SU-DHL-6 (cell line): ENCODE data around the gene VPS26A.

Source experiments
- H2AFZ ChIP-seq: fragments of 200-600 bp; sonication (generic); 2 replicates; pipeline ENCODE4 v1.6.1; 2014; ENCODE audit warnings: low read depth, mild to moderate bottlenecking, moderate library complexity, mixed read lengths, antibody characterized with exemption, low read length; ENCODE audit not compliant: severe bottlenecking
- H3F3A ChIP-seq: fragments of 200-600 bp; shearing (Covaris generic); 2 replicates; pipeline ENCODE4 v1.6.0; 2016; ENCODE audit warnings: antibody characterized with exemption, mild to moderate bottlenecking; ENCODE audit not compliant: insufficient read depth
- H3K27ac ChIP-seq: fragments of 200-600 bp; sonication (generic); 2 replicates; pipeline ENCODE4 v1.5.1; 2016; ENCODE audit warnings: low read depth, mild to moderate bottlenecking, low read length, moderate library complexity, mixed read lengths
- H3K27me3 ChIP-seq: fragments of 200-600 bp; sonication (generic), shearing (Covaris generic); 2 replicates; pipeline ENCODE4 v1.6.0; 2014; ENCODE audit warnings: mild to moderate bottlenecking, low read length
- H3K36me3 ChIP-seq: fragments of 200-600 bp; sonication (generic); 2 replicates; pipeline ENCODE4 v1.6.1; 2014; ENCODE audit warnings: mild to moderate bottlenecking, low read length, mixed read lengths
- H3K4me2 ChIP-seq: fragments of 300-600, 200-600 bp; shearing (Covaris generic), sonication (generic); 2 replicates; pipeline ENCODE4 v1.6.0; 2014; ENCODE audit warnings: low read length, low read depth, mild to moderate bottlenecking; ENCODE audit not compliant: poor library complexity, severe bottlenecking
- H3K4me3 ChIP-seq: fragments of 200-600 bp; sonication (generic); 2 replicates; pipeline ENCODE4 v1.5.1; 2014; ENCODE audit warnings: antibody characterized with exemption, low read length, mild to moderate bottlenecking, mixed read lengths; ENCODE audit not compliant: insufficient read depth, poor library complexity, severe bottlenecking
- H3K79me2 ChIP-seq: fragments of 200-600 bp; sonication (generic); 2 replicates; pipeline ENCODE4 v1.6.1; 2014; ENCODE audit warnings: mild to moderate bottlenecking, low read length, moderate library complexity; ENCODE audit not compliant: insufficient read depth
- H3K9ac ChIP-seq: fragments of 200-600 bp; sonication (generic); 2 replicates; pipeline ENCODE4 v1.7.0; 2014; ENCODE audit warnings: mild to moderate bottlenecking, low read length
- H3K9me2 ChIP-seq: fragments of 200-600 bp; sonication (generic); replicated peaks from 2 replicates; pipeline ENCODE4 v1.6.1; 2014; ENCODE audit warnings: low read length; ENCODE audit not compliant: insufficient read depth
- H3K9me3 ChIP-seq: fragments of 200-600 bp; sonication (generic); 2 replicates; pipeline ENCODE4 v1.6.1; 2014; ENCODE audit warnings: low read length, mixed read lengths; ENCODE audit not compliant: insufficient read depth
- H4K20me1 ChIP-seq: fragments of 200-600 bp; sonication (generic); 2 replicates; pipeline ENCODE4 v1.6.1; 2014; ENCODE audit warnings: low read depth, mild to moderate bottlenecking, antibody characterized with exemption, low read length, moderate library complexity, mixed read lengths
- CTCF ChIP-seq: fragments of 200-600 bp; sonication (generic); IDR thresholded peaks from one replicate; pipeline ENCODE4 v1.5.1; 2017; ENCODE audit warnings: antibody characterized with exemption, mild to moderate bottlenecking, low read length, moderate library complexity; ENCODE audit not compliant: insufficient read depth, poor library complexity, severe bottlenecking
- EZH2phosphoT487 ChIP-seq: fragments of 200-600 bp; sonication (generic), shearing (Covaris generic); conservative IDR thresholded peaks from 2 replicates; pipeline ENCODE4 v1.6.1; 2018; ENCODE audit warnings: mild to moderate bottlenecking, antibody characterized with exemption, low read length, moderate library complexity, mixed read lengths

Gene VPS26A

DNA sequence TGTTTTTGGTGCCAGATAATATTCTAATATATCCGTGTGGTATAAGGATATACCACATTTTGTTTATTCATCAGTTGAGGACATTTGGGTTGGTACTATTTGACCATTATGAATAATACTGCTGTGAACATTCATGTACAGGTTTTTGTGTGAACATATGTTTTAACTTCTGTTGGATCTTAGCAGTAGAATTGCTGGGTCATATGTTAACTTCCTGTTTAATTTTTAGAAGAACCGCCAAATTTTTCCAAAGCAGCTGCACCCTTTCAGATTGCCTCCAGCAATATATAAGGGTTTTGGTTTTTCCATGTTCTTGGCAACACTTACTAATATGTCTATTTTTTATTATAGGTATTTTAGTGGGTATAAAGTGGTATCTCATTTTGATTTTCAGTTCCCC, 22.8 kb downstream of the VPS26A start:
- TF ChIP-seq CTCF, result no peak
- no peak for TF ChIP-seq EZH2phosphoT487
- H3K4me3 ChIP-seq, result no peak overlapping the region
- no peaks in the 10 kb centered on the region for H3K9me3 ChIP-seq
- no peaks in the 10 kb centered on the region for H3K36me3 ChIP-seq
- H3K27me3 ChIP-seq, result no peaks in the 10 kb centered on the region
- H3K4me2 ChIP-seq, result no peak overlapping the region
- no peaks in the 10 kb centered on the region for H3F3A ChIP-seq
- H3K9ac ChIP-seq, result no peak overlapping the region
- H2AFZ ChIP-seq, result no peak overlapping the region
- no peaks in the 10 kb centered on the region; the same call in 1 of the 2 replicates for H4K20me1 ChIP-seq
- peaks cover 54% of the 10 kb centered on the region for H3K79me2 ChIP-seq
- no peak overlapping the region for H3K27ac ChIP-seq
- H3K9me2 ChIP-seq, result no peaks in the 10 kb centered on the region

DNA sequence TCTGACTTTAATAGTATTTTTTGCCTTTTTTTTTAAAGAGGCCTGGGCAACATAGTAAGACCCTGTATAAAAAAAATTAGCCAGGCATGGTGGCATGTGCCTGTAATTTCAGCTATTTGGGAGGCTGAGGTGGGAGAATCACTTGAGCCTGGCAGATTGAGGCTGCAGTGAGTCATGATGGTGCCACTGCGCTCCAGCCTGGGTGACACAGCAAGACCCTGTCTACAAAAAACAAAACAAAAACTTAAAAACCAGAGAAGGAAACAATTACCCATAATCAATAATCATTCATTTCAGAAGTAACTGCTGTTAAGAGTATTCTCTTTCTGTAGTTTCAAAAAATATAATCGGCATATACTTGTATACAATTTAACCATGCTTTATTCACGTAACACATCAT, 28.0 kb downstream of the VPS26A start:
- Histone ChIP-seq H3K36me3 (no peaks in the 10 kb centered on the region), H3K27me3 (no peaks in the 10 kb centered on the region), H3K9me3 (no peaks in the 10 kb centered on the region), H2AFZ (no peak overlapping the region), H3K4me3 (no peak overlapping the region), H3K9ac (no peak overlapping the region), H3K27ac (no peak overlapping the region), H3K4me2 (no peak overlapping the region), H4K20me1 (0 out of 2 replicates have a peak, but pooled peaks cover 4% of the 10 kb centered on the region), H3F3A (peaks cover 3% of the 10 kb centered on the region; the same call in 1 of the 2 replicates), H3K9me2 (no peaks in the 10 kb centered on the region), H3K79me2 (peaks cover 32% of the 10 kb centered on the region)
- TF ChIP-seq CTCF, result no peak
- TF ChIP-seq EZH2phosphoT487, result no peak

DNA sequence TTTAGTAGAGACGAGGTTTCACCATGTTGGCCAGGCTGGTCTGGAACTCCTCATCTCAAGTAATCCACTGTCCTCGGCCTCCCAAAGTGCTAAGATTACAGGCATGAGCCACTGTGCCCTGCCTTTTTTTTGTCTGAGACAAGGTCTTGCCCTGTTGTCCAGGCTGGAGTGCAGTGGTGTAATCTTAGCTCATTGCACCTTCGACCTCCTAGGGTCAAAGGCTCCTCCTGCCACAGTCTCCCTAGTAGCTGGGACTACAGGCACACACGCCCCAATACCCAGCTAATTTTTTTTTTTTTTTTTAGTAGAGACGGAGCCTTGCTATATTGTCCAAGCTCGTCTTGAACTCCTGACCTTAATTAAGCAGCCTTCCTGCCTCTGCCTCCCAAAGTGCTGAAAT, 29.2 kb downstream of the VPS26A start:
- TF ChIP-seq CTCF (no peak), EZH2phosphoT487 (no peak)
- H2AFZ ChIP-seq, result no peak overlapping the region
- H3F3A ChIP-seq, result peaks cover 3% of the 10 kb centered on the region; the same call in 1 of the 2 replicates
- peaks cover 20% of the 10 kb centered on the region; the same call in 1 of the 2 replicates for H3K79me2 ChIP-seq
- H3K27ac ChIP-seq, result no peak overlapping the region
- no peak overlapping the region for H3K4me2 ChIP-seq
- no peaks in the 10 kb centered on the region for H3K9me2 ChIP-seq
- H3K9me3 ChIP-seq, result no peaks in the 10 kb centered on the region
- H3K27me3 ChIP-seq, result no peaks in the 10 kb centered on the region
- H3K4me3 ChIP-seq, result no peak overlapping the region
- H4K20me1 ChIP-seq, result 0 out of 2 replicates have a peak, but pooled peaks cover 4% of the 10 kb centered on the region
- H3K9ac ChIP-seq, result no peak overlapping the region
- H3K36me3 ChIP-seq, result peaks cover 7% of the 10 kb centered on the region; the same call in 1 of the 2 replicates
